Right atrium auricular region (tissue), 2 donors: ENCODE measurements around the gene PRAMEF1. TPM values are rescaled to one million over a fixed set of nuclear protein-coding genes. Genes with fewer than 3 reads are reported as not detected.
"Not testable (repeated sequence)": the region's sequence is repeated elsewhere in the genome, so short reads cannot be mapped to it uniquely, and the experiment has no call there.

Experiments used
- DNase-seq: peaks from one replicate; pipeline ENCODE4 v3.0.0-alpha.2; 2019; ENCODE audit warnings: low spot score
- H3K27ac ChIP-seq, 2 donors: fragments of 200-600 bp; sonication (generic); 1 replicate in 1 of 2; 2 replicates in 1 of 2; pipeline ENCODE4 v1.5.1; 2016 to 2019
- H3K27me3 ChIP-seq, 2 donors: fragments of 200-600 bp; sonication (generic); one replicate each; pipeline versions ENCODE4 v1.5.1 to v1.6.0; 2017 to 2019
- H3K36me3 ChIP-seq: fragments of 200-600 bp; sonication (generic); one replicate; pipeline ENCODE4 v1.5.1; 2016
- H3K4me1 ChIP-seq, 2 donors: fragments of 200-600 bp; sonication (generic); one replicate each; pipeline versions ENCODE4 v1.5.1 to v1.6.0; 2017 to 2019
- H3K4me3 ChIP-seq, 2 donors: fragments of 200-600 bp; sonication (generic); 1 replicate in 1 of 2; 2 replicates in 1 of 2; pipeline ENCODE4 v1.5.1; 2017 to 2019; ENCODE audit warnings: mild to moderate bottlenecking in 1 of 2, moderate library complexity in 1 of 2
- H3K9me3 ChIP-seq, 2 donors: fragments of 200-600 bp; sonication (generic); one replicate each; pipeline ENCODE4 v1.5.1; 2019
- total RNA-seq, 2 donors: library from RNA; depleted of rRNA; stranded (reverse); fragments of >200 nt; gene quantifications; one replicate each; pipeline ENCODE4 v1.1.0, GENCODE V29; 2016
- TF ChIP-seq, protein P1 (sequence below), 2 donors: fragments of 200-600 bp; sonication (generic); IDR thresholded peaks; one replicate each; pipeline ENCODE4 v1.5.1; 2019; ENCODE audit warnings: antibody characterized with exemption in 2 of 2

Gene PRAMEF1
- total RNA-seq, 2 donors from 2014 or later: not detected

DNA sequence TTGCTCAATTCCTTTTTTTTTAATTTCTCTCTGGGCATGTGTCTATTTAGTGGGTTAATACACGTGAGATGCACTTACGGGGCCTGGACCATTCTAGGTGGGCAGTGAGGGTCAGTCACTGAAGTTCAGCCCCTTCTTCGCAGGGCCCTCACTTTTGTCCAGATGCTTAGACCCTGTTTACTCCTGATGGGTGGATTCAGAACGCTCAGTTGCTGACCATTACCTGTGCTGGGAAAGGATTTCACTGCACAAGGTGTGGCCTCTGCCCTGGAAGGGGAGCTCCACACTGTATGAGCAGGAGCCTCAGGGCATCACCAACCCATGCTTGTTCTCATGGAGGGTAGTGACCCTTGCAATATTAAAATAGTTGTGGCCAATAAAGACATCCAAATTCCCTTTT is 13.1 kb upstream of the PRAMEF1 start:
- Histone ChIP-seq H3K4me1 (no peaks in the 10 kb centered on the region), H3K27me3 (no peaks in the 10 kb centered on the region), H3K27ac (no peak overlapping the region), H3K4me3 (no peak overlapping the region), H3K9me3 (peaks cover 0 to under 1% of the 10 kb centered on the region in 2 donors), H3K36me3 (no peaks in the 10 kb centered on the region)
- TF ChIP-seq, protein P1, sequence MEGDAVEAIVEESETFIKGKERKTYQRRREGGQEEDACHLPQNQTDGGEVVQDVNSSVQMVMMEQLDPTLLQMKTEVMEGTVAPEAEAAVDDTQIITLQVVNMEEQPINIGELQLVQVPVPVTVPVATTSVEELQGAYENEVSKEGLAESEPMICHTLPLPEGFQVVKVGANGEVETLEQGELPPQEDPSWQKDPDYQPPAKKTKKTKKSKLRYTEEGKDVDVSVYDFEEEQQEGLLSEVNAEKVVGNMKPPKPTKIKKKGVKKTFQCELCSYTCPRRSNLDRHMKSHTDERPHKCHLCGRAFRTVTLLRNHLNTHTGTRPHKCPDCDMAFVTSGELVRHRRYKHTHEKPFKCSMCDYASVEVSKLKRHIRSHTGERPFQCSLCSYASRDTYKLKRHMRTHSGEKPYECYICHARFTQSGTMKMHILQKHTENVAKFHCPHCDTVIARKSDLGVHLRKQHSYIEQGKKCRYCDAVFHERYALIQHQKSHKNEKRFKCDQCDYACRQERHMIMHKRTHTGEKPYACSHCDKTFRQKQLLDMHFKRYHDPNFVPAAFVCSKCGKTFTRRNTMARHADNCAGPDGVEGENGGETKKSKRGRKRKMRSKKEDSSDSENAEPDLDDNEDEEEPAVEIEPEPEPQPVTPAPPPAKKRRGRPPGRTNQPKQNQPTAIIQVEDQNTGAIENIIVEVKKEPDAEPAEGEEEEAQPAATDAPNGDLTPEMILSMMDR (IDR thresholded peaks at IDR 0.05): no peak
- DNase-seq: peak; percentile 16

DNA sequence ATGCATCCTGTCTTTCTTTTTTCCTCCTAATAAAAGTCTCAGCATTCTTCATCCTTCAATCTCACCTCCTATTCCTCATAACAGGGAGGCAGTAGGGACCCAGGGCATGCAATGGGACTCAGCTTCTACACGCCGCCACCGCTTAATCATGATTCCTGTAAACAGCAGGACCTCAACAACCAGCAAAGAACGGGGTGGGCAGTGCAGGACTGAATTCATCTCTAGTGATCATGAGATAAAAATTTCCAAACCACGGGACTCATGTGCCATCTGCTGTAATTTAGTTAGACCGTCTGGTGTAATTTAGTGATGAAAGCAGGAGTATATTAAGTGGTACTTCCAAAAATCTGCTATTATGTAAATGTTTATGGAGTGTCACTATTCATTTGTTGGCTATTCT is 12.3 kb upstream of the PRAMEF1 start:
- TF ChIP-seq, protein P1 (IDR thresholded peaks at IDR 0.05): no peak
- Histone ChIP-seq H3K27me3 (no peaks in the 10 kb centered on the region), H3K36me3 (no peaks in the 10 kb centered on the region), H3K4me3 (no peak overlapping the region), H3K27ac (no peak overlapping the region), H3K9me3 (peaks cover 0 to 6% of the 10 kb centered on the region in 2 donors), H3K4me1 (no peaks in the 10 kb centered on the region)
- DNase-seq: no peak

DNA sequence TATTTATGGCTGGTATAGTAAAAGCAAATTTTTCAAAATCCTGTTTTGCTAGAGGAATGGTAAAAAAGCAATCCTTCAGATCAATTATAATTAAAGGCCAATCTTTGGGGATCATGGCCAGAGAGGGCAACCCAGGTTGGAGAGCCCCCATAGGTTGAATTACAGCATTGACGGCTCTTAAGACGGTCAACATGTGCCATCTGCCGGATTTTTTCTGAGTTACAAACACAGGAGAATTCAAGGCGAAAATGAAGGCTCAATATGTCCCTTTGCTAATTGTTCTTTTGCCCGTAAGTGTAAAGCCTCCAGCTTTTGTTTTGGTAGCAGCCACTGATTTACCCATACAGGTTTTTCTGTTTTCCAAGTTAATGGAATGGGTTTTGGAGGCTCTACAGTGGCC is 9.7 kb upstream of the PRAMEF1 start:
- H3K4me1 ChIP-seq, H3K4me3 ChIP-seq, H3K27ac ChIP-seq, DNase-seq, H3K27me3 ChIP-seq, H3K36me3 ChIP-seq: not testable (repeated sequence)
- peaks cover 0 to 27% of the 10 kb centered on the region in 2 donors for H3K9me3 ChIP-seq

DNA sequence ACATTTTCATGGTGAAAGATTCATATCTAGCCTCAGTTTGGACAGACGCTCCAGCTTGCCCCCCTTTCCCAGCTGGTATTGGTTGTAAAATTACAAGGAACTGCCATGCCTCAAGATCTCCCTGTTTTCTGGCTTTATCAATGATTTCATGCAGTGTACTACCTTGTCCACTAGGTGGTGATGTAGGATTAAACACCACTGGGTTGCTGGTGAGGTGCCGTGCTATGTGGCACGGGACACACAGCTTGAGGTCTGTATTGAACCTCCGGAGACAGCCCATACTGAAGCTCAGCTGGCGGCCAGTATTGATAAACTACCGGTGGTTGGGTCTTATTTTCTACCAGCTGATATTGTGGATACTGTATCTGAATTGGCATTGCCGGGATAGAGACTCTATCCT is 7.4 kb upstream of the PRAMEF1 start:
- peaks cover 0 to 27% of the 10 kb centered on the region in 2 donors for H3K9me3 ChIP-seq
- not testable (repeated sequence) for H3K4me3 ChIP-seq, H3K27me3 ChIP-seq, DNase-seq, H3K4me1 ChIP-seq, H3K27ac ChIP-seq, H3K36me3 ChIP-seq

DNA sequence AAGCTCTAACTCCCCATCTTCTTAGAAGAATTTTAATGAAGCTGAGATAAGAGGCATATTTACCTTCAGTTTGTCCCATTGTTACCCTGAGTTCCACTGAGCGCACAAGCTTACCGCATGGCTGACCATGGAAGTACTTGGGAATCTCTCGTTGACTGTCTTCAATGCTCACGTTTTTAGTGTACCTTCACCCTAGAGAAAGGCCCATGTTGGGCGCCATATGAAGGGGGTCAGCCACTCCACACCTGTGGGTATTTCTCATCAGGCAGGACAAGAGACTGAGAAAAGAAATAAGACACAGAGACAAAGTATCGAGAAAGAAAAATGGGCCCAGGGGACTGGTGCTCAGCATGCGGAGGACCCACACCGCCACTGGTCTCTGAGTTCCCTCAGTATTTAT is 6.5 kb upstream of the PRAMEF1 start:
- H3K4me1 ChIP-seq, H3K36me3 ChIP-seq, H3K27me3 ChIP-seq, H3K4me3 ChIP-seq, H3K27ac ChIP-seq: not testable (repeated sequence)
- peaks cover 0 to 27% of the 10 kb centered on the region in 2 donors for H3K9me3 ChIP-seq
- peak; percentile 7 for DNase-seq

DNA sequence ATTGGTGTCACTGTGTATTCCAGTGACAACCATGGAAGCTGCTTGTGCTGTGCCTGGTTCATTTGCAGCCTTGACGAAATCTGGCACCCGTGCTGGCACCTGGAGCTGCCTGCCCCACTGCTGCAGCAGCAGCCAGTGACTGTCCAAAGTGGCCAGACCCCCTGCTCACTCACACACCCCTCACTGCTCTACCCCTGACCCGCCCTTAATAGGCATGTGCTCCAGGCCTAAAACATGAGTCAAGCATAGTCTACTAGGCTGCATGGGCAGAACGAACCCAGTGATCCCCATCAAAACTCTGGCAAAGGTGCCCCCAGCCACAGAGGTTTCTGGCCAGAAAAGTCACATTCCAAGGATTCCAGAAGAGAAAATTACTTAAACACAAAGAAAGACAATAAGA is 7.7 kb downstream of the PRAMEF1 start:
- Histone ChIP-seq H3K4me1 (no peaks in the 10 kb centered on the region), H3K36me3 (no peaks in the 10 kb centered on the region), H3K4me3 (no peak overlapping the region), H3K27ac (no peak overlapping the region), H3K27me3 (no peaks in the 10 kb centered on the region), H3K9me3 (no peaks in the 10 kb centered on the region)
- DNase-seq: no peak
- TF ChIP-seq, protein P1 (IDR thresholded peaks at IDR 0.05): no peak

DNA sequence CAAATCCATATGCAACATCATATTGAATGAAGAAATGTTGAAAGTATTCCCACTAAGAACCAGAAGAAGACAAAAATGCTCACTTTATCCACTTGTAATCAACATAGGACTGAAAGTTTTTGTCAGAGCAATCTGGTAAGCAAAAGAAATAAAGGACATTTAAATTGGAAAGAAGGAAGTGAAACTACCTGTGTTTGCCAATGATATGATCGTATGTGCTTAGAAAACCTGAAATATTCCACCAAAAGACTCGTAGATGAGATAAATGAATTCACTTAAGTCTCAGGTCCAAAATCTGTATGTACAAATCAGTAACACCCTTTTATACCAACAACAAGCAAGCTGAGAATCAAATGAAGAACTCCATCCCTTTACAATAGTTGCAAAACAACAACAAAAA is 8.5 kb downstream of the PRAMEF1 start:
- no peaks in the 10 kb centered on the region for H3K27me3 ChIP-seq
- TF ChIP-seq, protein P1 (IDR thresholded peaks at IDR 0.05): no peak
- no peaks in the 10 kb centered on the region for H3K4me1 ChIP-seq
- H3K36me3 ChIP-seq: no peaks in the 10 kb centered on the region
- no peak for DNase-seq
- no peak overlapping the region for H3K27ac ChIP-seq
- H3K4me3 ChIP-seq: no peak overlapping the region
- H3K9me3 ChIP-seq: peaks cover 0 to 1% of the 10 kb centered on the region in 2 donors
